ENCODE measurements around the gene TTLL11. TPM values are rescaled to one million over a fixed set of nuclear protein-coding genes. Genes with fewer than 3 reads are reported as not detected.

Gene TTLL11
- total RNA-seq, 4 donors from 2014 or later = 12.3 to 20.5 (median 15.3) TPM

DNA sequence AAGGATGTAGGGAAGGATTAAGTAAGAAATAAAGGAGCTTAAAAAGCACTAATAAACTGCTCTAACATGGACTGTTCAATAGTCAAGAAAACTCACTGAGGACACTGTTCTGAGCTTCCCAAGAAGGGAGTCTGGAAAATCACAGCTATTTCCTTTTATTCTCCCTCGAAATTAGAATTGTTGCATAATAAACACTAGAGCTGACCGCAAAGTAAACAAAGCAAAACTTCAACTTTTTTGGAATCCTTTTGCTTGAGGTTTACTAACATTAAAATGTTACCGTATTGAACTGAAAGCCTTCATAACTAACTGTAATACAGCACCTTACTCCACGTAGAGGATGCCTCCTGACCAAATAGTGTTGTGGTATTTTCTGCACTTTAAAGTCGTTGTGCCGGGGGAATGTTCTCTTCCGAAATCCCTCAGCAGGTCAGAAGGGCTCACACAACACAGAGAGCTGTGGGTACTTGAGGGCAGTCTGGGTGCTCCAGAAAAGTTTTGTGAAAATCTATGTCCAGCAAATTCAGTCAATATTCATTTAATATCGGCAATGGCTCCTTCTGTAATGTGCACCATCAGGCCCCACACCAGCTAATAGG is 59.2 kb downstream of the TTLL11 start:
- TF ChIP-seq POLR2A (IDR thresholded peaks at IDR 0.05) = no peak
- TF ChIP-seq, protein P1, sequence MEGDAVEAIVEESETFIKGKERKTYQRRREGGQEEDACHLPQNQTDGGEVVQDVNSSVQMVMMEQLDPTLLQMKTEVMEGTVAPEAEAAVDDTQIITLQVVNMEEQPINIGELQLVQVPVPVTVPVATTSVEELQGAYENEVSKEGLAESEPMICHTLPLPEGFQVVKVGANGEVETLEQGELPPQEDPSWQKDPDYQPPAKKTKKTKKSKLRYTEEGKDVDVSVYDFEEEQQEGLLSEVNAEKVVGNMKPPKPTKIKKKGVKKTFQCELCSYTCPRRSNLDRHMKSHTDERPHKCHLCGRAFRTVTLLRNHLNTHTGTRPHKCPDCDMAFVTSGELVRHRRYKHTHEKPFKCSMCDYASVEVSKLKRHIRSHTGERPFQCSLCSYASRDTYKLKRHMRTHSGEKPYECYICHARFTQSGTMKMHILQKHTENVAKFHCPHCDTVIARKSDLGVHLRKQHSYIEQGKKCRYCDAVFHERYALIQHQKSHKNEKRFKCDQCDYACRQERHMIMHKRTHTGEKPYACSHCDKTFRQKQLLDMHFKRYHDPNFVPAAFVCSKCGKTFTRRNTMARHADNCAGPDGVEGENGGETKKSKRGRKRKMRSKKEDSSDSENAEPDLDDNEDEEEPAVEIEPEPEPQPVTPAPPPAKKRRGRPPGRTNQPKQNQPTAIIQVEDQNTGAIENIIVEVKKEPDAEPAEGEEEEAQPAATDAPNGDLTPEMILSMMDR (IDR thresholded peaks at IDR 0.05 in 4 of 5, conservative IDR thresholded peaks at IDR 0.05 in 1 of 5) = no peak
- ATAC-seq (no peak), DNase-seq (no peak)
- in situ Hi-C loops (cut with MboI; ENCODE audit: low sequenced_read_pairs in 4 of 4) (no loop called here), intact Hi-C loops (cut with DNase I; ENCODE audit: low total_unique reads) (no loop called here)
- Histone ChIP-seq H3K9me3 (no peaks in the 10 kb centered on the region), H3K4me1 (peaks cover 26 to 35% of the 10 kb centered on the region in 2 donors), H3K27me3 (no peaks in the 10 kb centered on the region), H3K36me3 (peaks cover 0 to 13% of the 10 kb centered on the region in 2 donors), H3K4me3 (no peak overlapping the region), H3K27ac (no peak overlapping the region)

DNA sequence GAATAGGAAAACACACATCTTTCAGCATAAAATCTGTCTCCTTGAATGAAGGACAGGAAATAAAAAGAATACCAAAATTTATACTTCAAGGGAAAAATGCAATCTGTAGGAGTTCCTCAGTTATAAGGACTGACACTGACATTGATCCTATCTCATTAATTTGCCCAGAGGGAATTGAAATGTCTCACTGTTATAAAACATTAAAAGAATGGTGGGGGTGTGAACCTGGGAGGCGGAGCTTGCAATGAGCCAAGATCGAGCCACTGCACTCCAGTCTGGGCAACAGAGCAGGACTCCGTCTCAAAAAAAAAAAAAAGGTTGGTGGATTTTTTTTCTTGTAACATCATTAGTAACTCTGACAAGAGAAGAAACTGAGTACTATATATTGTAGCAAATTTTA is 60.8 kb downstream of the TTLL11 start:
- no peak for TF ChIP-seq POLR2A (IDR thresholded peaks at IDR 0.05)
- TF ChIP-seq, protein P1 (IDR thresholded peaks at IDR 0.05 in 4 of 5, conservative IDR thresholded peaks at IDR 0.05 in 1 of 5) = no peak
- no peaks in the 10 kb centered on the region for H3K36me3 ChIP-seq
- no peak for ATAC-seq
- in situ Hi-C loops (cut with MboI; ENCODE audit: low sequenced_read_pairs in 4 of 4) (no loop called here), intact Hi-C loops (cut with DNase I; ENCODE audit: low total_unique reads) (no loop called here)
- DNase-seq = no peak
- H3K27ac ChIP-seq = peak overlapping the region in 1 of 4 donors; percentile 5
- no peaks in the 10 kb centered on the region for H3K9me3 ChIP-seq
- no peaks in the 10 kb centered on the region for H3K27me3 ChIP-seq
- H3K4me3 ChIP-seq = no peak overlapping the region
- peaks cover 13 to 22% of the 10 kb centered on the region in 2 donors for H3K4me1 ChIP-seq

DNA sequence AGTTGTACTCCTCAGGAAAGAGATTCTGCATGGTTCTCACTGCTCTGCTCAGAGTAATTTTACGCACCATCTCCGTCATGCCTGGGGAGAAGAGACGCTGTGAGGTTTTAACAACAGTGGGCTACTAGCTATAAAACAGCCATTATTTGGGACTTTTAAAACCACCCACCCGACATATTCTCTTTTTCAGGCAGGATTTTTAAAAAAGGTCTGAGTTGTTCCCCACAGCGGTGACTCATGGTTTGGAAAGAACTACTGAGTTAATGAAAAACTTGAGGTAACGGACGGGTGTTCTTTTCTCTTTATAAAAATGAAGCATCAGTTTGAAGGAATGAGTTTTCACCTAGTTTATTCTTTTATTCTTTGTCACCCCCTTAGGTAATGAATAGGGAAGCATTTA is 61.3 kb downstream of the TTLL11 start:
- DNase-seq (no peak), ATAC-seq (no peak)
- Histone ChIP-seq H3K27ac (peak overlapping the region in 2 of 4 donors; percentile 3 to 11), H3K27me3 (no peaks in the 10 kb centered on the region), H3K9me3 (no peaks in the 10 kb centered on the region), H3K36me3 (no peaks in the 10 kb centered on the region), H3K4me3 (no peak overlapping the region), H3K4me1 (peaks cover 8 to 16% of the 10 kb centered on the region in 2 donors)
- intact Hi-C loops (cut with DNase I; ENCODE audit: low total_unique reads) (no loop called here), in situ Hi-C loops (cut with MboI; ENCODE audit: low sequenced_read_pairs in 4 of 4) (no loop called here)
- TF ChIP-seq, protein P1 (IDR thresholded peaks at IDR 0.05 in 4 of 5, conservative IDR thresholded peaks at IDR 0.05 in 1 of 5) = no peak
- no peak for TF ChIP-seq POLR2A (IDR thresholded peaks at IDR 0.05)

DNA sequence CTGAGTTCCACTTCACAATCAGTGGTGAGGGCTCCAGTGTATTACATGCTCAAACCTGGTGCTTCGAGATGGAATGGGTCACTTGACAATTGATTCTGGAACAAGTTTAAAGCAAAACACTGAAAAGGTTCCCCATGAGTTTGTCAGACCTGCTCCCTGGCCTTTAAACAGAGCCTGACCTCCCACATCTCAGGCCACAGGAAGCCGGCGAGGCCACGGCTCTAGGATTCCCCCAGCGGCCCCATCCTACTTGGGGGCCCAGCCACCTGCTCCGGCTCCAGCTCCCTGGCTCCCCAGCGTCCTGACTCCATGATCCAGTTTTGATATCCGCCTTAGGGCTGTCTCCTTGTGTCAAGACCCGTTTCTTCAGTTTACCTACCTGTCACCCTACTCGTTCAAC is 62.0 kb downstream of the TTLL11 start:
- H3K36me3 ChIP-seq = no peaks in the 10 kb centered on the region
- ATAC-seq = no peak
- H3K4me1 ChIP-seq = peaks cover 8 to 10% of the 10 kb centered on the region in 2 donors
- H3K4me3 ChIP-seq = no peak overlapping the region
- in situ Hi-C loops (cut with MboI; ENCODE audit: low sequenced_read_pairs in 4 of 4) (no loop called here), intact Hi-C loops (cut with DNase I; ENCODE audit: low total_unique reads) (no loop called here)
- TF ChIP-seq POLR2A (IDR thresholded peaks at IDR 0.05) = no peak
- TF ChIP-seq, protein P1 (IDR thresholded peaks at IDR 0.05 in 4 of 5, conservative IDR thresholded peaks at IDR 0.05 in 1 of 5) = no peak
- DNase-seq = no peak
- H3K27ac ChIP-seq = peak overlapping the region in 1 of 4 donors; percentile 3
- no peaks in the 10 kb centered on the region for H3K27me3 ChIP-seq
- no peaks in the 10 kb centered on the region for H3K9me3 ChIP-seq

DNA sequence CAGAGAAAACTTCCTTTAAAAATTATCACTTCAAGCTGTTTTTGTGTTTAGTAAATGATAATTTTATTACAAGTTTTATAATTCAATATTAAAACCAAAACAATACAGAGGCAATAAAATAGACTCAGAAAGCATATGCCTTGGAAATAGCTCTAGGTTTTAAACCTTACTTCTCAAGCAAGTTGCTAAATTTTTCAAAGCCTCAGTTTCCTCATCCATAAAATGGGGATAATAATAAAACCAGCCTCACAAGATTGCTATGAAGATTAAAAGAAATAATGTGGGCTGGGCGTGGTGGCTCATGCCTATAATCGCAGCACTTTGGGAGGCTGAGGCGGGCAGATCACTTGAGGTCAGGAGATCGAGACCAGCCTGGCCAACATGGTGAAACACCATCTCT is 62.8 kb downstream of the TTLL11 start:
- ATAC-seq = no peak
- H3K4me3 ChIP-seq = no peak overlapping the region
- H3K4me1 ChIP-seq = peaks cover under 1 to 4% of the 10 kb centered on the region in 2 donors
- no peaks in the 10 kb centered on the region for H3K36me3 ChIP-seq
- in situ Hi-C loops (cut with MboI; ENCODE audit: low sequenced_read_pairs in 4 of 4) = no loop called here
- H3K27ac ChIP-seq = no peak overlapping the region
- intact Hi-C loops (cut with DNase I; ENCODE audit: low total_unique reads) = no loop called here
- H3K9me3 ChIP-seq = no peaks in the 10 kb centered on the region
- no peaks in the 10 kb centered on the region for H3K27me3 ChIP-seq
- DNase-seq = no peak
- TF ChIP-seq, protein P1 (IDR thresholded peaks at IDR 0.05 in 4 of 5, conservative IDR thresholded peaks at IDR 0.05 in 1 of 5) = no peak
- no peak for TF ChIP-seq POLR2A (IDR thresholded peaks at IDR 0.05)
